ENCODE results near the gene ANXA10. TPM values are rescaled to one million over a fixed set of nuclear protein-coding genes. Genes with fewer than 3 reads are reported as not detected.
"Not testable (repeated sequence)": the region's sequence is repeated elsewhere in the genome, so short reads cannot be mapped to it uniquely, and the experiment has no call there.

The ANXA10 gene
- total RNA-seq, 4 donors from 2014 or later: not detected

GRCh38 chr4:168098248-168098717 is 5.9 kb downstream of the ANXA10 start:
- Histone ChIP-seq H3K4me3 (no peak overlapping the region), H3K9me3 (no peaks in the 10 kb centered on the region), H3K27ac (no peak overlapping the region), H3K36me3 (no peaks in the 10 kb centered on the region), H3K27me3 (no peaks in the 10 kb centered on the region), H3K4me1 (no peaks in the 10 kb centered on the region)
- no peak for ATAC-seq
- TF ChIP-seq EP300 (IDR thresholded peaks at IDR 0.05) (no peak), POLR2AphosphoS5 (IDR thresholded peaks at IDR 0.05) (no peak), CTCF (IDR thresholded peaks at IDR 0.05) (no peak), POLR2A (IDR thresholded peaks at IDR 0.05) (no peak)
- WGBS, 2 donors (ENCODE audit: low coverage in 1 of 2): 27 to 67% methylated on average over 1 of the region's 1 CpG

GRCh38 chr4:168099195-168099594 is 6.9 kb downstream of the ANXA10 start:
- no peak overlapping the region for H3K4me3 ChIP-seq
- H3K27ac ChIP-seq: no peak overlapping the region
- no peak for ATAC-seq
- H3K9me3 ChIP-seq: no peaks in the 10 kb centered on the region
- no peaks in the 10 kb centered on the region for H3K4me1 ChIP-seq
- no peak for TF ChIP-seq EP300 (IDR thresholded peaks at IDR 0.05)
- TF ChIP-seq POLR2A (IDR thresholded peaks at IDR 0.05): no peak
- TF ChIP-seq CTCF (IDR thresholded peaks at IDR 0.05): no peak
- TF ChIP-seq POLR2AphosphoS5 (IDR thresholded peaks at IDR 0.05): no peak
- H3K36me3 ChIP-seq: no peaks in the 10 kb centered on the region
- WGBS, 2 donors (ENCODE audit: low coverage in 1 of 2): 88 to 100% methylated on average over 3 of the region's 3 CpGs
- H3K27me3 ChIP-seq: no peaks in the 10 kb centered on the region

- Histone ChIP-seq H3K27ac (no peak overlapping the region), H3K9me3 (no peaks in the 10 kb centered on the region), H3K4me1 (no peaks in the 10 kb centered on the region), H3K27me3 (no peaks in the 10 kb centered on the region), H3K4me3 (no peak overlapping the region), H3K36me3 (no peaks in the 10 kb centered on the region)
- no peak for ATAC-seq
- 71% methylated on average over 1 of the region's 1 CpG for WGBS, 2 donors (ENCODE audit: low coverage in 1 of 2)
- TF ChIP-seq CTCF (IDR thresholded peaks at IDR 0.05): no peak
- no peak for TF ChIP-seq POLR2AphosphoS5 (IDR thresholded peaks at IDR 0.05)
- no peak for TF ChIP-seq EP300 (IDR thresholded peaks at IDR 0.05)
- TF ChIP-seq POLR2A (IDR thresholded peaks at IDR 0.05): no peak
Observed at GRCh38 chr4:168101026-168101425, 8.7 kb downstream of the ANXA10 start.

GRCh38 chr4:168102403-168102802 is 10.1 kb downstream of the ANXA10 start:
- no peaks in the 10 kb centered on the region for H3K4me1 ChIP-seq
- no peak overlapping the region for H3K27ac ChIP-seq
- H3K36me3 ChIP-seq: no peaks in the 10 kb centered on the region
- H3K27me3 ChIP-seq: no peaks in the 10 kb centered on the region
- H3K9me3 ChIP-seq: no peaks in the 10 kb centered on the region
- 85 to 95% methylated on average over 3 of the region's 3 CpGs for WGBS, 2 donors (ENCODE audit: low coverage in 1 of 2)
- ATAC-seq: no peak
- TF ChIP-seq EP300 (IDR thresholded peaks at IDR 0.05): no peak
- TF ChIP-seq POLR2A (IDR thresholded peaks at IDR 0.05): no peak
- no peak overlapping the region for H3K4me3 ChIP-seq

GRCh38 chr4:168109527-168109926 is 17.2 kb downstream of the ANXA10 start:
- Histone ChIP-seq H3K4me3 (no peak overlapping the region), H3K4me1 (no peaks in the 10 kb centered on the region), H3K36me3 (no peaks in the 10 kb centered on the region), H3K9me3 (no peaks in the 10 kb centered on the region), H3K27ac (no peak overlapping the region), H3K27me3 (no peaks in the 10 kb centered on the region)
- no peak for TF ChIP-seq CTCF (IDR thresholded peaks at IDR 0.05)
- TF ChIP-seq POLR2A (IDR thresholded peaks at IDR 0.05): no peak
- no peak for TF ChIP-seq POLR2AphosphoS5 (IDR thresholded peaks at IDR 0.05)
- no peak for TF ChIP-seq EP300 (IDR thresholded peaks at IDR 0.05)
- ATAC-seq: no peak

GRCh38 chr4:168113059-168113458 is 20.7 kb downstream of the ANXA10 start:
- not testable (repeated sequence) for ATAC-seq, H3K36me3 ChIP-seq, H3K9me3 ChIP-seq, H3K27me3 ChIP-seq, H3K27ac ChIP-seq, H3K4me3 ChIP-seq, H3K4me1 ChIP-seq
- WGBS, 2 donors (ENCODE audit: low coverage in 1 of 2): 73 to 100% methylated on average over 1 of the region's 1 CpG
